ENCODE data around the gene C1QTNF3.

C1QTNF3 gene

GRCh38 chr5:34009610-34010009 is 33.4 kb downstream of the C1QTNF3 start:
- TF ChIP-seq, protein P1, sequence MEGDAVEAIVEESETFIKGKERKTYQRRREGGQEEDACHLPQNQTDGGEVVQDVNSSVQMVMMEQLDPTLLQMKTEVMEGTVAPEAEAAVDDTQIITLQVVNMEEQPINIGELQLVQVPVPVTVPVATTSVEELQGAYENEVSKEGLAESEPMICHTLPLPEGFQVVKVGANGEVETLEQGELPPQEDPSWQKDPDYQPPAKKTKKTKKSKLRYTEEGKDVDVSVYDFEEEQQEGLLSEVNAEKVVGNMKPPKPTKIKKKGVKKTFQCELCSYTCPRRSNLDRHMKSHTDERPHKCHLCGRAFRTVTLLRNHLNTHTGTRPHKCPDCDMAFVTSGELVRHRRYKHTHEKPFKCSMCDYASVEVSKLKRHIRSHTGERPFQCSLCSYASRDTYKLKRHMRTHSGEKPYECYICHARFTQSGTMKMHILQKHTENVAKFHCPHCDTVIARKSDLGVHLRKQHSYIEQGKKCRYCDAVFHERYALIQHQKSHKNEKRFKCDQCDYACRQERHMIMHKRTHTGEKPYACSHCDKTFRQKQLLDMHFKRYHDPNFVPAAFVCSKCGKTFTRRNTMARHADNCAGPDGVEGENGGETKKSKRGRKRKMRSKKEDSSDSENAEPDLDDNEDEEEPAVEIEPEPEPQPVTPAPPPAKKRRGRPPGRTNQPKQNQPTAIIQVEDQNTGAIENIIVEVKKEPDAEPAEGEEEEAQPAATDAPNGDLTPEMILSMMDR (conservative IDR thresholded peaks at IDR 0.05; ENCODE audit: low read depth, low read length): no peak
- no peak for DNase-seq (ENCODE audit: low read depth)

GRCh38 chr5:34008802-34009201 is 34.2 kb downstream of the C1QTNF3 start:
- peak overlapping the region; percentile 89 for H3K4me3 ChIP-seq (ENCODE audit: low read length)
- TF ChIP-seq, protein P1 (conservative IDR thresholded peaks at IDR 0.05; ENCODE audit: low read depth, low read length): no peak
- DNase-seq (ENCODE audit: low read depth): no peak

More at GRCh38 chr5:34009610-34010009, 33.4 kb downstream of the C1QTNF3 start:
- no peak overlapping the region for H3K4me3 ChIP-seq (ENCODE audit: low read length)

GRCh38 chr5:34007621-34008600 is 35.1 kb downstream of the C1QTNF3 start, which contains the start of gene AMACR:
Gene AMACR, minus strand, starts transcription at chr5:34008050. Its CDS starts 31 bp downstream, at chr5:34008019.
- H3K4me3 ChIP-seq (ENCODE audit: low read length): peak within 1 kb of the TSS; percentile 89
- TF ChIP-seq, protein P1 (conservative IDR thresholded peaks at IDR 0.05; ENCODE audit: low read depth, low read length): no peak
- peak; percentile 59 for DNase-seq (ENCODE audit: low read depth)

- no peak for DNase-seq (ENCODE audit: low read depth)
- TF ChIP-seq, protein P1 (conservative IDR thresholded peaks at IDR 0.05; ENCODE audit: low read depth, low read length): no peak
- H3K4me3 ChIP-seq (ENCODE audit: low read length): peak overlapping the region; percentile 89
Measured at GRCh38 chr5:34007201-34007620, 35.8 kb downstream of the C1QTNF3 start.

- TF ChIP-seq, protein P1 (conservative IDR thresholded peaks at IDR 0.05; ENCODE audit: low read depth, low read length): no peak
- H3K4me3 ChIP-seq (ENCODE audit: low read length): no peak overlapping the region
- no peak for DNase-seq (ENCODE audit: low read depth)
Measured at GRCh38 chr5:34005681-34006080, 37.3 kb downstream of the C1QTNF3 start.

GRCh38 chr5:34005211-34005610 is 37.8 kb downstream of the C1QTNF3 start:
- TF ChIP-seq, protein P1 (conservative IDR thresholded peaks at IDR 0.05; ENCODE audit: low read depth, low read length): no peak
- DNase-seq (ENCODE audit: low read depth): no peak
- H3K4me3 ChIP-seq (ENCODE audit: low read length): no peak overlapping the region

All from retinal pigment epithelial cell (primary cell).